Bone marrow (tissue), 2 donors: ENCODE data around the gene TAS2R10.
"Not testable (repeated sequence)": the region's sequence is repeated elsewhere in the genome, so short reads cannot be mapped to it uniquely, and the experiment has no call there.

Experiments
- DNase-seq, 2 donors: peaks; one replicate each; lab custom pipeline; 2025; lab: John Stamatoyannopoulos, UW

Gene TAS2R10

DNA sequence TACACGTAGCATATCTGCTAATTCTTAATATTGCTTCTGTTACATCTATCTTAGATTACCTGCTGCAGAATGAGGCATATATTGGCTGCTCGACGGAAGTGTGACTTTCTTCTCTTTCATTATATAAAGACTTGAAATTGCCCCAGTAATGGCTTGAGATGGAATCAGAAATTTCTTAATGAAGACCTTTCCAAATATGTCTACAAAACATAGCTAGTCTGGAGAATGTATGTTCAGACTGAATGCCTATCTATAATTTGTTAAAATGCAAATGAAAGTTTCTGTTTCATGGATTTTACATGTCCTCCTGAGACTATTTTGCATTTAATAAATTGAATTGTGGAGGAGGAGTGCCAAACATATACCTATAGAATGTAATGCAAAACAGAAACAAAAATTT lies at the start of gene TAS2R10:
TSS of gene TAS2R10 (minus strand) at position 101 of the 400 bp plus-strand sequence. CDS start at position 12, 89 bp downstream.
- DNase-seq, result no peak

- DNase-seq, result no peak
These were observed 47.2 kb upstream of the TAS2R10 start for GRCh38 chr12:10873378-10873777.

GRCh38 chr12:10867381-10867780 lies 41.2 kb upstream of the TAS2R10 start:
- DNase-seq, result no peak

DNA sequence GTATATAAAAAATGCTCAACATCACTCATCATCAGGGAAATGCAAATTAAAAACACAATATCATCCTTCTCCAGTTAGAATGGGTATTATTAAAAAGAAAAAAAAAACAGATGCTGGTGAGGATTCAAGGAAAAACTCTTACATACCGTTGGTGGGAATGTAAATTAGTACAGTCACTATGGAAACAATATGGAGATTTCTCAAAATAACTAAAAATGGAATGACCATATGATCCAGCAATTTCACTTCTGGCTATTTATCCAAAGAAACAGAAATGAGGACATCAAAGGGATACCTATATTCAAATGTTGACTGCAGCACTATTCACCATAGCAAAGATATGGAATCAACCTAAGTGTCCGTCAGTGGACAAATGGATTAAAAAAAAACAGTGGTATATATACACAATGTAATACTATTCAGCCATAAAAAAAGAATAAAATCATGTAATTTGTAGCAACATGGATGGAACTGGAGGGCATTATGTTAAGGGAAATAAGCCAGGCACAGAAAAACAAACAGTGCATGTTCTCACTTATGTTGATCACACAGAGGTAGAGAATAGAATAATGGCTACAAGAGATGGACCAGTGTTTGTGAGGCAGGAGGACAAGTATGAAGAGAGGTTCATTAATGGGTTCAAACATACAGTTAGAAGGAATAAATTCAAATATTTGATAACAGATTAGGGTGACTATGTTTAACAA lies 37.5 kb upstream of the TAS2R10 start:
- DNase-seq, result no peak

DNA sequence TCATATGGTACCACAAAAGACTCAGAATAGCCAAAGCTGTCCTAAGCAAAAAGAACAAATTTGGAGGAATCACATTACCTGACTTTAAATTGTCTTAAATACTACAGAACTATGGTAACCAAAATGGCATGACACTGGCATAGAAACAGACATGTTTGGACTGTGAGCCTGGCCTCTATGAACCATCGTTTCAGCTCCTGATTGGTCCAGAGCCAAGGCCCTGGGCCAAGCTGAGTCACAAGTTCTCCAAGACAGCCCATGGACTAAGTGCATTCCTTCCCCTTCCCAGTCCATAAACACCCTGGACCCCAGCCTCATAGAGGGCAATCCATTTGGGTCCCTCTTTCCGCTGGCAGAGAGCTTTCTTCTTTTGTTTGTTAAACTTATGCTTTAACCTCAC lies 35.2 kb upstream of the TAS2R10 start:
- DNase-seq, result no peak

DNA sequence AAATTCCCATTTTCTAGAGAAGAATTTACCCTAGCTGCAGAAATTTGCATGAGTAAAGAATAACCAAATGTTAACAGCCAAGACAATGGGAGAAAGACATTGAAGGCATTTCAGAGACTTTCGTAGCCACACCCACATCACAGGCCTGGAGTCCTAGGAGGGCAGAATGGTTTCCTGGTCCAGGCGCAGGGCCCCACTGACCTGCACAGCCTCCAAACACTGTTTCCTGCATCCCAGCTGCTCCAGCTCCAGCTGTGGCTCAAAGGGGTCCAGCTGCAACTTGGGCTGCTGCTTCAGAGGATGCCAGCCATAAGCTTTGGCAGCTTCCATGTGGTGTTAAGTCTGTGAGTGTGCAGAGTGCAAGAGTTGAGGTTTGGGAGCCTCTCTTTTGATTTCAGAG lies 29.6 kb upstream of the TAS2R10 start:
- DNase-seq, result no peak

DNA sequence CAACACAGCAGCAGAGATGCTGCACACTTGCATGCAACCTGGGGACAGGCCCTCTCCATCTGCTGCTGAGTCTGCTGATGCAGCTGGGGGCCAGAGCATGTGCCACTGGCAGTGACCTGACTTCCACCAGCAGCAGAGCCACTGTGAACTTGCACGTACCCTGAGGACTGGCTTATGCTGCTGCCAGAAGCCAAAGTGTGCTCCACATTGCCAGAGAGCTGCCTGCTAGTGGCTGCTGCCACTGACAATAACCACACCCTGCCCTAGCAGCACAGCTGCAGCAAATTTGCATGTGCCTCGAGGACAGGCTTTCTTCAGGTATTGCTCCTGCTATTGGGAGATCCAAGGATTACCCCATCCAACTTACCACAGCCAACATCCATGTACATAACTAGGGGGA lies 27.6 kb upstream of the TAS2R10 start:
- DNase-seq, result no peak

DNA sequence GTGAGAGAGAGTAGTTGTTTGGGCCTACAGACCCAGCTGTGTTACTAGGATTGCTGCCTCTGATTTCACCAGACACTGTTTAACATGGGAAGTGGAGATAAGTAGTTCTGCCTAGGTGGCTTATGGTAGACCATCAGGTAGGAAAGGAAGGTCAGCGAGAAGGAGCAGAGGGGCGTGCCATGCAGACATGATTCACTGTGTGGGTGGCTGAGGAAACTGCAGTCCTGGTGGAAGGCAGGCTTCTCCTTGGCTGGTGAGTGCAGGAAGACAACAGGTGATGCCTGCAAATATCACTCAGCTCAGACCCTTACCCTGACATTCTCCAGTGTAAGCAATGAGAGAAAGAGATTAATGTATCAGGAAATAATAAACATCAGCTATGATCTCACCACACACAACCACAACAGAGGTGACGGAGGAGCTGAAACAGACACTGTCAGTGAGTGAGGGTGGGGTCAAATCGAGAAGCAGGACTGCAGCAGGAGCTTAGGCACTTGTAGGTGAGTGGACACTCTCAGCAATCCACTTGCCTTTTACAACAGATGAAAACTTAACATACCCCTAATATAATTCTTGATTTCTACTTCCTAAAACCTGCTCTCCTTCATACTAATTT lies 25.2 kb upstream of the TAS2R10 start:
- no peak for DNase-seq

GRCh38 chr12:10849425-10849878 lies 23.3 kb upstream of the TAS2R10 start, which contains the start of gene PRR4:
Gene PRR4, minus strand, starts transcription at chr12:10849475. Its CDS starts 38 bp downstream, at chr12:10849437.
- DNase-seq, result no peak

DNA sequence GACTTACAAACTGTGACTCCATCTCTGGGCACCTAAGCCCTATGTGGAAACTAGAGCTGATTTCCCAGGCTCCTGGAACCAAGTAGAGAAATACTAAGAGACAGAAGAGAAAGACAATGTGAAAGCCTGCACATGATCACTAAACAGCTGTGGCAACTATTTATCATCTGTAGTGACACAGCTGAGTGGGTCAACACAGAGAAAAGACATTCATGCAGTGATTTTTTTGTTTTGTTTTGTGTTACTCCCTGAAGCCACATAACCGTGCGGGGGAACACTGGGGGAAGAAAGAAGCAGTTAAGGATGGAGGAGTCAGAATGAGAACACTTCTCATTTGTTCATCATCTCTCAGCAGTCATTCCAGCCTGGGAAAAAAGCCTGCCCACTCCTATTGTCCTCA lies 21.6 kb upstream of the TAS2R10 start:
- DNase-seq, result no peak

GRCh38 chr12:10842862-10843261 lies 16.7 kb upstream of the TAS2R10 start:
- DNase-seq, result no peak

DNA sequence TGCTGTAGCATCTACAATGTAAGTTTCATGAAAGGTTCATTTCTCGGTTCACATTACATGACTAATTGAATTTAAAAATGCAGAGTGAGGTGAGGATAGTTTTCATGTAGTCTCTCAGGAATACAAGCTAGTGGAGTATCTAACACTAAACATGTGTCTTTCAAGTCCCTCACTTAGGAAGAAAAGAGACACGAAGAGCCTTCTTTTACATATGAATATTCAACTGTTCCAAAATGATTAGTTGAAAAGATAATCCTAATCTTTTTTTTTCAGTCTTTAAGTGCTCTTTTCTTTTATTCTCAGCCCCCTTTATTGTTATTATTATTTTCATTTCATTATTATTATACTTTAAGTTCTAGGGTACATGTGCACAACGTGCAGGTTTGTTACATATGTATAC lies 12.3 kb upstream of the TAS2R10 start:
- no peak for DNase-seq

GRCh38 chr12:10829994-10830393 lies 3.8 kb upstream of the TAS2R10 start:
- no peak for DNase-seq

DNA sequence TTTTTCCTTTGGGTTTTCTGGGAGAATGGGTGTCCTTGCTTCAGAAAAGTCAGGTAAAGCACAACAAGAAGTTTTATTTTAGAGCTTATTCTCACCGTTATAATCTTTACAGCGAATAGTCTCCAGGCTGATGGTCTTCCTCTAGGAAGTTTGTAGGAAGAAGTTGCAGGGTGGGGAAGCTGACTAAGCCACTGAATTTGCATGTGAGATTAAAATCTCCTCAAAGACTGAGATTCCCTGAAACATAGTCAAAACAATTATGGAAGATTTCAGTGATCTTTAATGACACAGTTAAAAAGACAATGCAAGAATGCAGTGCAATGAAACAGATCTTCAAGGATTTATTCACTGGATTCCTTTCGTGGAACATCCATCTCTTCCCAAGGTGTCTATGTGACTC lies 1.2 kb downstream of the TAS2R10 start:
- DNase-seq, result no peak

GRCh38 chr12:10811883-10812536 lies 14.1 kb downstream of the TAS2R10 start:
- no peak for DNase-seq

GRCh38 chr12:10810068-10810467 lies 16.1 kb downstream of the TAS2R10 start, which contains the start of gene TAS2R9:
Gene TAS2R9, minus strand, starts transcription at chr12:10810168. Its CDS starts 93 bp downstream, at chr12:10810075.
- no peak for DNase-seq

- DNase-seq, result no peak
These were observed 19.0 kb downstream of the TAS2R10 start, which contains the start of gene TAS2R8 for GRCh38 chr12:10807186-10807585. Gene TAS2R8, minus strand, starts transcription at chr12:10807286. Its CDS starts 306 bp downstream, at chr12:10806980.

GRCh38 chr12:10802587-10802986 lies 23.6 kb downstream of the TAS2R10 start, which contains the start of gene TAS2R7:
Gene TAS2R7, minus strand, starts transcription at chr12:10802627. Its CDS starts 57 bp downstream, at chr12:10802570.
- DNase-seq, result no peak

- DNase-seq, result no peak
These were observed 24.4 kb downstream of the TAS2R10 start for GRCh38 chr12:10801741-10802140.

- DNase-seq, result no peak
These were observed 31.9 kb downstream of the TAS2R10 start for GRCh38 chr12:10794222-10794621.

DNA sequence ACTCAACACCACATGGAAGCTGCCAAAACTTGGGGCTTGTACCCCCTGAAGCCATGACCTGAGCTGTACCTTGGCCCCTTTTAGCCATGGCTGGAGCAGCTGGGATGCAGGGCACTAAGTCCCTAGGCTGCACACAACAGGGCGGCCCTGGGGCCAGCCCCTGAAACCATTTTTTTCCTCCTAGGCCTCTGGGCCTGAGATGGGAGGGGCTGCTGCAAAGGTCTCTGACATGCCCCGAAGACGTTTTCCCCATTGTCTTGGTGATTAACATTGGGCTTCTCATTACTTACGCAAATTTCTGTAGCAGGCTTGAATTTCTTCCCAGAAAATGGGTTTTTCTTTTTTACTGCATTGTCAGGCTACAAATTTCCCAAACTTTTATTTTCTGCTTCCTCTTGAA lies 34.4 kb downstream of the TAS2R10 start:
- DNase-seq, result not testable (repeated sequence)

DNA sequence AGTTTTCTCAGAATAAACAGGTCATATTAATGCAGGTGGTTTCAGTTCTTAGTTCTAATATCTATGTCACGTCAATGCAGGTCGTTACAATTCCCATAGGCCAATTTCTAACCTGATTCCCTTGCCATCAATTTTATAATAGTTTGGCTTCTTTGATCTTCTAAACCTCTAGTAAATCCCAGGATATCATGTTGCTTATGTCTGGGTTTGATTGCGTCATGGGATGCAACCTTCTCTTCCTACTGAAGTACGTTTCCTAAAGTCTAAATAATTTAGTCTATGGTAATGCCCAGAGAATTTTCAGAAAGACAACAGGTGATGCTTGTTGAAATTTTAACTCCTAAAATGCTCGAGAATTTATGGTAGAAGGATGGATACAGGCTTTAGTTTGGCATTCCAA lies 42.9 kb downstream of the TAS2R10 start:
- no peak for DNase-seq

DNA sequence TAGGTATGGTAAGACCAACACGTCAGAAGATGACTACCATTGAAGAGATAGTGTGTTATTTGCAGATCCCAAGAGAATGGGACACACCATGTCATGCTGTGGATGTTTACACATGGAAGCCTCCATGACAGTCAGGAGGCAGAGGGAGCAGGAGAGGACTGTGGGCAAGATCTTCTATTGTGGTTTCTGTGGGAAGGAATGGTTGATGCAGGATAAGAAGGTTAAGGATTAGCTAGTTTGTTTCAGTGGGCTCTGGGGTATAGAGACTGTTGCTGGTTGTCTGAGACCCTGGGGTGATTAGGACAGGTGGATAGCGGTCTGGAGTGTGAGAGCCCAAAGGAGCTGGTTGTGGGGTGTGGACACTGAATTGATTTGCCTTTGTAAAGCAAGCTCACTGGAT lies 47.1 kb downstream of the TAS2R10 start:
- no peak for DNase-seq
